Lung (tissue), 12 donors: ENCODE measurements around the gene CNN2. TPM values are rescaled to one million over a fixed set of nuclear protein-coding genes. Genes with fewer than 3 reads are reported as not detected.

Experiments
- ATAC-seq: fragments of 200-7000 bp; cut with Tn5 transposase; one replicate; pipeline ENCODE4 v1.9.1; 2020; ENCODE audit warnings: moderate number of reproducible peaks; ENCODE audit not compliant: insufficient read depth, low FRiP score
- DNase-seq, 3 donors: peaks; one replicate each; pipeline ENCODE4 v3.0.0-alpha.2; 2013 to 2017
- H3K27ac ChIP-seq, 2 donors: one replicate each; pipeline ENCODE4 v1.5.1; 2013; ENCODE audit warnings: mild to moderate bottlenecking in 2 of 2, moderate library complexity in 2 of 2, control low read depth in 1 of 2, inconsistent platforms in 1 of 2, low read depth in 1 of 2, low read length in 1 of 2
- H3K27me3 ChIP-seq, 3 donors: one replicate each; pipeline ENCODE4 v1.5.1; 2013; ENCODE audit warnings: low read length in 2 of 3; ENCODE audit not compliant: control insufficient read depth in 3 of 3, insufficient read depth in 3 of 3
- H3K36me3 ChIP-seq, 4 donors: one replicate each; pipeline ENCODE4 v1.5.1; 2013; ENCODE audit warnings: low read length in 4 of 4, mild to moderate bottlenecking in 1 of 4, moderate library complexity in 1 of 4; ENCODE audit not compliant: control insufficient read depth in 4 of 4, insufficient read depth in 4 of 4
- H3K4me1 ChIP-seq, 5 donors: one replicate each; pipeline ENCODE4 v1.5.1; 2013; ENCODE audit warnings: low read length in 5 of 5, mild to moderate bottlenecking in 2 of 5, moderate library complexity in 1 of 5; ENCODE audit not compliant: control insufficient read depth in 5 of 5, insufficient read depth in 5 of 5
- H3K4me3 ChIP-seq: one replicate; pipeline ENCODE4 v1.5.1; 2013; ENCODE audit warnings: mild to moderate bottlenecking, control low read depth, moderate library complexity
- H3K9ac ChIP-seq, 2 donors: one replicate each; pipeline ENCODE4 v1.5.1; 2013; ENCODE audit warnings: low read length in 2 of 2, control low read depth in 1 of 2; ENCODE audit not compliant: insufficient read depth in 1 of 2
- H3K9me3 ChIP-seq, 4 donors: one replicate each; pipeline ENCODE4 v1.5.1; 2013; ENCODE audit warnings: low read length in 3 of 4, mild to moderate bottlenecking in 1 of 4, moderate library complexity in 1 of 4; ENCODE audit not compliant: control insufficient read depth in 4 of 4, insufficient read depth in 3 of 4
- WGBS, 2 donors: extraction: QIAGEN DNeasy Blood & Tissue Kit; methylation state at CpG; one replicate each; pipeline ENCODE4 v1.1.7; 2013; 5-methylcytosine and 5-hydroxymethylcytosine counted together
- polyA plus RNA-seq, 2 donors: library from polyadenylated mRNA; stranded (reverse); fragments of 200-250 nt; gene quantifications; one replicate each; pipeline ENCODE4 v1.2.1, GENCODE V29; 2013
- total RNA-seq, 2 donors: library from RNA; depleted of rRNA in 1 of 2; stranded (reverse); fragments of >200 nt in 1 of 2; gene quantifications; one replicate each; pipeline ENCODE4 v1.2.1, GENCODE V29; 2014 to 2021
- TF ChIP-seq, protein P1 (sequence below): IDR thresholded peaks from 2 replicates; pipeline ENCODE4 v1.5.1; 2012; ENCODE audit warnings: mild to moderate bottlenecking; ENCODE audit errors: control extremely low read depth, extremely low read depth
- donor health status: control.
- donor health status: control.
- donor health status: Bipolar disorder and iron deficiency.
- donor health status: healthy.
- donor health status: DM: yes; HTN: yes; CAD: no.

The CNN2 gene
- total and polyA plus RNA-seq, 4 donors = 161 to 236 (median 180) TPM

DNA sequence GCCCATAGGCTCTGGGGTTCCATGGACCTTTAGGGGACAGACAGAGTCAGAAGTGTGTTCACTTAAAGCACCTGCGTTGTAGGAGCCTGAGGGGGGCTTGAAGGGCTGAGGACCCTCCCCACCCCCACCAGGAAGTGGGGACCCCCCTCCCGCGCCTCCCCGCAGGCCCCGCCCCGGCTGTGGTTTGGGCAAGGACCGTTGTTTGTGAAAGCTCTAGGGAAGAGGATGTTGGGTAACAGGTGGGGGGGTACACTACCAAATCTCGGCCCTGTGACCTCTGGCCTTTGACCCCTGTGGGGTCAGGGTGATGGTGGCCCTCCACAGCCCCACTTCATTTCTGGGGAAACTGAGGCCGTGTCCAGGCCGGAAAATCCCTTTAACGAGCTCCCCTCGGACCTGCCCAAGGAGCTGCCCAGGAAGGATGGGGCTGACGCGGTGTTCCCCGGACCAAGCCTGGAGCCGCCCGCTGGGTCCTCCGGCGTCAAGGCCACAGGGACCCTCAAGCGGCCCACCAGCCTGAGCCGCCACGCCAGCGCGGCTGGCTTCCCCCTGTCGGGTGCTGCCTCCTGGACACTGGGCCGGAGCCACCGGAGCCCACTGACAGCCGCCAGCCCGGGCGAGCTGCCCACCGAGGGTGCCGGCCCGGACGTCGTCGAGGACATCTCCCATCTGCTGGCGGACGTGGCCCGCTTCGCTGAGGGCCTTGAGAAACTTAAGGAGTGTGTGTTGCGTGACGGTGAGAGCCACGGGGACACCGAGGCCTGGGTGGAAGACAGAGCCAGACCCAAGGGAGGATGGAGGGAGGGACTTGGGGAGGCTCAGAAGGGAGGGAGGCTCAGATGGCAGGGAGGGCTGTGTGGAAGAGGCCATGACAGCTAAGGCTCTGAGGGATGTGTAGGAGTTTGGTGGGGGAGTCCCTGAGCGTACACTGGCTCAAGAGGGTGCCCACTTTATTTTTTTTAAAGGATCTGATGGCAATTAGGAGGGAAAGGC lies 41.9 kb downstream of the CNN2 start:
- H3K9me3 ChIP-seq = peaks cover 0 to 2% (median 0%) of the 10 kb centered on the region in 4 donors
- peak overlapping the region; percentile 33 for H3K4me3 ChIP-seq
- H3K9ac ChIP-seq = no peak overlapping the region
- H3K36me3 ChIP-seq = peaks cover 0 to 15% (median 0%) of the 10 kb centered on the region in 4 donors
- peak overlapping the region in 1 of 2 donors; percentile 90 for H3K27ac ChIP-seq
- H3K27me3 ChIP-seq = peaks cover 0 to 51% (median 43%) of the 10 kb centered on the region in 3 donors
- ATAC-seq (no peak), DNase-seq (no peak)
- TF ChIP-seq, protein P1, sequence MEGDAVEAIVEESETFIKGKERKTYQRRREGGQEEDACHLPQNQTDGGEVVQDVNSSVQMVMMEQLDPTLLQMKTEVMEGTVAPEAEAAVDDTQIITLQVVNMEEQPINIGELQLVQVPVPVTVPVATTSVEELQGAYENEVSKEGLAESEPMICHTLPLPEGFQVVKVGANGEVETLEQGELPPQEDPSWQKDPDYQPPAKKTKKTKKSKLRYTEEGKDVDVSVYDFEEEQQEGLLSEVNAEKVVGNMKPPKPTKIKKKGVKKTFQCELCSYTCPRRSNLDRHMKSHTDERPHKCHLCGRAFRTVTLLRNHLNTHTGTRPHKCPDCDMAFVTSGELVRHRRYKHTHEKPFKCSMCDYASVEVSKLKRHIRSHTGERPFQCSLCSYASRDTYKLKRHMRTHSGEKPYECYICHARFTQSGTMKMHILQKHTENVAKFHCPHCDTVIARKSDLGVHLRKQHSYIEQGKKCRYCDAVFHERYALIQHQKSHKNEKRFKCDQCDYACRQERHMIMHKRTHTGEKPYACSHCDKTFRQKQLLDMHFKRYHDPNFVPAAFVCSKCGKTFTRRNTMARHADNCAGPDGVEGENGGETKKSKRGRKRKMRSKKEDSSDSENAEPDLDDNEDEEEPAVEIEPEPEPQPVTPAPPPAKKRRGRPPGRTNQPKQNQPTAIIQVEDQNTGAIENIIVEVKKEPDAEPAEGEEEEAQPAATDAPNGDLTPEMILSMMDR = no peak
- whole genome bisulfite sequencing, 2 donors = 30 to 34% methylated on average over 44 to 45 of the region's 45 CpGs
- peaks cover 0 to 34% (median 0%) of the 10 kb centered on the region in 5 donors for H3K4me1 ChIP-seq

DNA sequence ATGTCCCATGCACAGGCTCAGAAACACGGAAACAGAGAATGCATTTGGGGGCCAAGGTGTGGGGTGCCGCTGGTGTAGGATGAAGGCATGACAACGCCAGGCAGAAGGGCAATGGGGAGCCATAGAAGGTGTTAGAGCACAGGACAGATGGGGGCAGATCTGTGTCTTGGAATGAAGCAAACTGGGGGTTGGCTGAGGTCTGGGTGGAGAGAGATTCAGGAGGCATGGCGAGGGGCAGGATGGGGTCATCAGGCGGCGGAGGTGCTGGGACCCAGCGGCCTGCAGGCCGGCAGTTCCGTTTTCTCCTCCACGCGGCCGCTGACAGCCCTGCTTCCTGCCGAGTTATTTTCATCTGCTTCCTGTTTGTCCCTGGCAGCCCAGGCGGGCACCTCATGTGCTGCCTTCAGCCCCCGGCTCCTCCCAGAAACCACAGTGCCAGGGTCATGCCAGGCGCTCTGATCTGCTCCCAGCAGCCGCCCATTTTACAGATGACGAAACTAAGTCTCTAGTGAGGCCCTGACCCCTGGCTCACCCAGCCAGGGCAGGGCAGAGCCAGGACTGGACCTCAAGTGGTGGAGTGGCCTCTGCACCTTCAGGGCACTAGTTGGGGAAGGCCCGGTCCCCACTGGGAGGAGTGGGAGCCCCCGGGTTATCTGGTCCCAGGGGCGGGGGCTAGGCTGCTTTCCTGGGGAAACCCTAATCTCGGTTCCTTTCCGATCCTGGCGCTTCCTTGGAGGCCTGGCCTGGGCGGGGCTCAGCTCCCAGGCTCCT lies 42.8 kb downstream of the CNN2 start:
- Histone ChIP-seq H3K9ac (no peak overlapping the region), H3K4me3 (no peak overlapping the region), H3K27me3 (peaks cover 0 to 51% (median 43%) of the 10 kb centered on the region in 3 donors), H3K9me3 (no peaks in the 10 kb centered on the region), H3K4me1 (peaks cover 0 to 37% (median 0%) of the 10 kb centered on the region in 5 donors), H3K36me3 (peaks cover 0 to 22% (median 0%) of the 10 kb centered on the region in 4 donors), H3K27ac (peak overlapping the region in 1 of 2 donors; percentile 43)
- TF ChIP-seq, protein P1 = no peak
- ATAC-seq (peak; percentile 29), DNase-seq (no peak)
- WGBS, 2 donors = 23 to 38% methylated on average over 23 to 25 of the region's 25 CpGs

DNA sequence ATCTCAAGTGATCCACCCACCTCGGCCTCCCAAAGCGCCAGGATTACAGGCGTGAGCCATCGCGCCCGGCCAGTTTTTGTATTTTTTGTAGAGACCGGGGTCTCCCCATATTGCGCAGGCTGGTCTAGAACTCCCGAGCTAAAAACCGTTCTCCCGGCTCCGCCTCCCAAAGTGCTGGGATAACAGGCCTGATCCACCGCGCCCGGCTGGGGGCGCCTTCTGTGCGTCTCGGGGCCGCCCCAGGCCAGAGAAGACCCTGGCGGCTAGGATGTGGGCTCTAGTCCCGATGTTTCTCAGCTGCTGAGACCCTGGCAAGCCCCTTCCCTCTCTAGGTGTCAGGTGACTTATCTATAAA lies 44.1 kb downstream of the CNN2 start:
- TF ChIP-seq, protein P1 = no peak
- Histone ChIP-seq H3K4me3 (no peak overlapping the region), H3K9me3 (no peaks in the 10 kb centered on the region), H3K27me3 (peaks cover 0 to 46% (median 41%) of the 10 kb centered on the region in 3 donors), H3K4me1 (peaks cover 0 to 33% (median 0%) of the 10 kb centered on the region in 5 donors), H3K9ac (no peak overlapping the region), H3K36me3 (peaks cover 0 to 24% (median 0%) of the 10 kb centered on the region in 4 donors), H3K27ac (no peak overlapping the region)
- no peak for ATAC-seq
- no peak for DNase-seq
- WGBS, 2 donors = 63 to 80% methylated on average over 21 of the region's 21 CpGs
